ENCODE measurements around the gene ANGPTL8. TPM values are rescaled to one million over a fixed set of nuclear protein-coding genes. Genes with fewer than 3 reads are reported as not detected.

The ANGPTL8 gene
- total RNA-seq, 4 donors from 2014 or later, result 1.2 to 4.7 (median 2.9) TPM

GRCh38 chr19:11194656-11195558 lies 44.5 kb upstream of the ANGPTL8 start:
- DNase-seq (ENCODE audit: low spot score) (no peak), ATAC-seq (ENCODE audit: low FRiP score) (no peak)
- no peak for TF ChIP-seq CTCF (IDR thresholded peaks at IDR 0.05)

- ATAC-seq (ENCODE audit: low FRiP score) (no peak), DNase-seq (ENCODE audit: low spot score) (no peak)
- no peak for TF ChIP-seq CTCF (IDR thresholded peaks at IDR 0.05)
These were observed 43.7 kb upstream of the ANGPTL8 start for GRCh38 chr19:11195681-11196080.

GRCh38 chr19:11196406-11197287 lies 42.8 kb upstream of the ANGPTL8 start:
- ATAC-seq (ENCODE audit: low FRiP score) (no peak), DNase-seq (ENCODE audit: low spot score) (no peak)
- no peak for TF ChIP-seq CTCF (IDR thresholded peaks at IDR 0.05)

- TF ChIP-seq CTCF (IDR thresholded peaks at IDR 0.05), result no peak
- peak; percentile 55 for DNase-seq (ENCODE audit: low spot score)
- peak; percentile 89 for ATAC-seq (ENCODE audit: low FRiP score)
These were observed 41.9 kb upstream of the ANGPTL8 start, which contains the start of gene KANK2 for GRCh38 chr19:11197291-11198174. Gene KANK2 (minus strand): TSS chr19:11197545. CDS start chr19:11194511, 3,034 bp downstream.

- ATAC-seq (ENCODE audit: low FRiP score) (no peak), DNase-seq (ENCODE audit: low spot score) (no peak)
- no peak for TF ChIP-seq CTCF (IDR thresholded peaks at IDR 0.05)
These were observed 41.3 kb upstream of the ANGPTL8 start for GRCh38 chr19:11198175-11198534.

- DNase-seq (ENCODE audit: low spot score), result no peak
- no peak for ATAC-seq (ENCODE audit: low FRiP score)
- no peak for TF ChIP-seq CTCF (IDR thresholded peaks at IDR 0.05)
These were observed 40.5 kb upstream of the ANGPTL8 start for GRCh38 chr19:11198769-11199424.

Data from omental fat pad (tissue), 4 donors.